ENCODE measurements around the gene CHAF1A.

The CHAF1A gene, protein sequence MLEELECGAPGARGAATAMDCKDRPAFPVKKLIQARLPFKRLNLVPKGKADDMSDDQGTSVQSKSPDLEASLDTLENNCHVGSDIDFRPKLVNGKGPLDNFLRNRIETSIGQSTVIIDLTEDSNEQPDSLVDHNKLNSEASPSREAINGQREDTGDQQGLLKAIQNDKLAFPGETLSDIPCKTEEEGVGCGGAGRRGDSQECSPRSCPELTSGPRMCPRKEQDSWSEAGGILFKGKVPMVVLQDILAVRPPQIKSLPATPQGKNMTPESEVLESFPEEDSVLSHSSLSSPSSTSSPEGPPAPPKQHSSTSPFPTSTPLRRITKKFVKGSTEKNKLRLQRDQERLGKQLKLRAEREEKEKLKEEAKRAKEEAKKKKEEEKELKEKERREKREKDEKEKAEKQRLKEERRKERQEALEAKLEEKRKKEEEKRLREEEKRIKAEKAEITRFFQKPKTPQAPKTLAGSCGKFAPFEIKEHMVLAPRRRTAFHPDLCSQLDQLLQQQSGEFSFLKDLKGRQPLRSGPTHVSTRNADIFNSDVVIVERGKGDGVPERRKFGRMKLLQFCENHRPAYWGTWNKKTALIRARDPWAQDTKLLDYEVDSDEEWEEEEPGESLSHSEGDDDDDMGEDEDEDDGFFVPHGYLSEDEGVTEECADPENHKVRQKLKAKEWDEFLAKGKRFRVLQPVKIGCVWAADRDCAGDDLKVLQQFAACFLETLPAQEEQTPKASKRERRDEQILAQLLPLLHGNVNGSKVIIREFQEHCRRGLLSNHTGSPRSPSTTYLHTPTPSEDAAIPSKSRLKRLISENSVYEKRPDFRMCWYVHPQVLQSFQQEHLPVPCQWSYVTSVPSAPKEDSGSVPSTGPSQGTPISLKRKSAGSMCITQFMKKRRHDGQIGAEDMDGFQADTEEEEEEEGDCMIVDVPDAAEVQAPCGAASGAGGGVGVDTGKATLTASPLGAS

DNA sequence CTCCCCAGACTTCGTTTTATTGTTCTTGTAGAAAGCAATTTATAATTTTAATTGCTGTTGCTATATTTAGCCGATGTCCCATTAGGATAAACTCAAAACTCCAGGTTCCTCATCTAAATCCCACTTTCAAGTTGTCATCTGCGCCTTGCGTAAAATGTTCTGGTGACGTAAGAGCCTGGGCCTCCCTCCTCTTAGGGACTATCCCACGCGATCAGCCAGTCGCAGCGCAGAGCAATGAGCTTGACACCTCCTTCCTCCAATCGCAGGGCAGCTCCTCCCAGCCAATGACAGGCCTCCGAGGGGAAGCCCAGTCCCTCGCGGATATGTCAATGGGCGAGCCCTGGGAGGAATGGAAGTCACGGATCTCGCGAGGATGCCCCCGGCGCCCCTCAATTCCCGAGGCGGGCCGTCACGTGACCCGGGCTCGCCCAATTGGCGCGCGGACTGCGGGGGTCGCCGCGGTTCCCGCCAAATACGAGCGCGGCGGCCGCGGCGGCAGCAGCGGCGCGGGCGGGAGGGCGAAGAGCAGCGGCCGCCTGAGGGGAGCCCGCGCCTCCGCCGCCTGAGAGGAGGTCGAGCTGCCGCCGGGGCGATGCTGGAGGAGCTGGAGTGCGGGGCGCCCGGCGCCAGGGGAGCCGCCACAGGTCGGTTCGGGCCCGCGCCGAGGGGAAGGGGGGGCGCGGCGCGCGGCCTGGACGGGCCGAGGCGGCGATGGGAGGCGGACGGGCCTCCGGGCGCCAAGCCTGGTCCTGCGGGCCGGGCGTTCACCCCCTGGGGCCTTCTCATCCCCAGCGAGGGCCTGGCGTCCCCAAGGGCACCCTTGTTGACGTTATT is at the start of gene CHAF1A:
Gene CHAF1A (plus strand): TSS at position 470 of the 834 bp plus-strand sequence. CDS start 123 bp downstream, at position 593.
- peak within 1 kb of the TSS; percentile 83 for H3K27ac ChIP-seq
- TF ChIP-seq, protein P1, sequence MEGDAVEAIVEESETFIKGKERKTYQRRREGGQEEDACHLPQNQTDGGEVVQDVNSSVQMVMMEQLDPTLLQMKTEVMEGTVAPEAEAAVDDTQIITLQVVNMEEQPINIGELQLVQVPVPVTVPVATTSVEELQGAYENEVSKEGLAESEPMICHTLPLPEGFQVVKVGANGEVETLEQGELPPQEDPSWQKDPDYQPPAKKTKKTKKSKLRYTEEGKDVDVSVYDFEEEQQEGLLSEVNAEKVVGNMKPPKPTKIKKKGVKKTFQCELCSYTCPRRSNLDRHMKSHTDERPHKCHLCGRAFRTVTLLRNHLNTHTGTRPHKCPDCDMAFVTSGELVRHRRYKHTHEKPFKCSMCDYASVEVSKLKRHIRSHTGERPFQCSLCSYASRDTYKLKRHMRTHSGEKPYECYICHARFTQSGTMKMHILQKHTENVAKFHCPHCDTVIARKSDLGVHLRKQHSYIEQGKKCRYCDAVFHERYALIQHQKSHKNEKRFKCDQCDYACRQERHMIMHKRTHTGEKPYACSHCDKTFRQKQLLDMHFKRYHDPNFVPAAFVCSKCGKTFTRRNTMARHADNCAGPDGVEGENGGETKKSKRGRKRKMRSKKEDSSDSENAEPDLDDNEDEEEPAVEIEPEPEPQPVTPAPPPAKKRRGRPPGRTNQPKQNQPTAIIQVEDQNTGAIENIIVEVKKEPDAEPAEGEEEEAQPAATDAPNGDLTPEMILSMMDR (IDR thresholded peaks at IDR 0.05), result no peak
- no peak for TF ChIP-seq ZFX (IDR thresholded peaks at IDR 0.05; ENCODE audit: borderline replicate concordance)

DNA sequence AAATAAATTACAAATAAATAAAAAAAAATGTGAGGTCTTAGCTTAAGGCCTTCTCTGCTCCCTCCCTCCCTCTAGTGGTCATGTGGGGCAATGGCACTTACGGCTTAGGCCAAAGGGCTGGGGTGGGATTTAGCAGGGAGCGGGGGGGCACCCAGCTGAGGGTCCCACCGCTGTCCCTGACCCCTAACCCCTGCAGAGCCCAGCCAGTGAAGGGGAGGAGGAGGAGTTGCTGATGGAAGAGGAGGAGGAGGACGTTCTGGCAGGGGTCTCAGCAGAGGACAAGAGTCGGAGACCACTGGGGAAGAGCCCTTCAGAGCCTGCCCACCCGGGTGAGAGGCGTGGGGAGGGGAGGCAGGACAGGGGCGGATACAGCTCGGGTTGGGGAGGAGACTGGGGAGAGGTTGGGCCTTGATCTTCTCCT is 49.7 kb upstream of the CHAF1A start:
- no peak for TF ChIP-seq ZFX (IDR thresholded peaks at IDR 0.05; ENCODE audit: borderline replicate concordance)
- TF ChIP-seq, protein P1 (IDR thresholded peaks at IDR 0.05), result peak; percentile 89
- H3K27ac ChIP-seq, result no peak overlapping the region

DNA sequence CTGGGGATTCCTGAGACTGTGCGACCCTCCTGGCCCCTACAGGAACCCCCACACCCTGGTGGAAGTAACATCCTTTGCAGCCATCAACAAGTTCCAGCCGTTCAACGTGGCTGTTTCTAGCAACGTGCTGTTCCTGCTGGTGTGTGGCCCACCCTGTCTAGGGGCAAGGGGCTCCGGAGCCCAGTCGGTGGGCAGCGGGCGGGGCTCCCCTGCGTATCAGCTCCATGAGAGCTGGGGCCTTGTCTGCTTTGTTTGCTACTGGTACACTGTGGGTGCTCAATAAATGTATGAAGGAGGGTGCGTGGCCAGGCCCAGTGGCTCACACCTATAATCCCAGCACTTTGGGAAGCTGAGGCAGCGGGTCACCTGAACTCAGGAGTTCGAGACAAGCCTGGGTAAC is 48.2 kb upstream of the CHAF1A start:
- TF ChIP-seq, protein P1 (IDR thresholded peaks at IDR 0.05), result no peak
- TF ChIP-seq ZFX (IDR thresholded peaks at IDR 0.05; ENCODE audit: borderline replicate concordance), result no peak
- H3K27ac ChIP-seq, result no peak overlapping the region

DNA sequence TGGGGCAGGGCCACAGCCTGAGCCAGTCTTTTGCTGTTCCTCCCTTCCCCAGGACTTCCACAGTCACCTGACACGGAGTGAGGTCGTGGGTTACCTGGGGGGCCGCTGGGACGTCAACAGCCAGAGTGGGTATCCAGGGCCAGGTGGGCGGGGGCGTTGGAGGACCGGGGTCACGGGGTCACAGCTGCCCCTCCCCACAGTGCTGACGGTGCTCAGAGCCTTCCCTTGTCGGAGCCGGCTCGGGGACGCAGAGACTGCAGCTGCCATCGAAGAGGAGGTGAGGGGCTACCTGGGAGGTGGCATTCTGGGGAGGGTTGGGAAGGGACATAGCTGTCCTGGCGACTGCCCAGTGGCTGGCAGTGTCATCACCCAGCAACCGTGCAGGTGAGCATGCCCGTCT is 47.5 kb upstream of the CHAF1A start:
- TF ChIP-seq, protein P1 (IDR thresholded peaks at IDR 0.05), result no peak
- no peak for TF ChIP-seq ZFX (IDR thresholded peaks at IDR 0.05; ENCODE audit: borderline replicate concordance)
- no peak overlapping the region for H3K27ac ChIP-seq

DNA sequence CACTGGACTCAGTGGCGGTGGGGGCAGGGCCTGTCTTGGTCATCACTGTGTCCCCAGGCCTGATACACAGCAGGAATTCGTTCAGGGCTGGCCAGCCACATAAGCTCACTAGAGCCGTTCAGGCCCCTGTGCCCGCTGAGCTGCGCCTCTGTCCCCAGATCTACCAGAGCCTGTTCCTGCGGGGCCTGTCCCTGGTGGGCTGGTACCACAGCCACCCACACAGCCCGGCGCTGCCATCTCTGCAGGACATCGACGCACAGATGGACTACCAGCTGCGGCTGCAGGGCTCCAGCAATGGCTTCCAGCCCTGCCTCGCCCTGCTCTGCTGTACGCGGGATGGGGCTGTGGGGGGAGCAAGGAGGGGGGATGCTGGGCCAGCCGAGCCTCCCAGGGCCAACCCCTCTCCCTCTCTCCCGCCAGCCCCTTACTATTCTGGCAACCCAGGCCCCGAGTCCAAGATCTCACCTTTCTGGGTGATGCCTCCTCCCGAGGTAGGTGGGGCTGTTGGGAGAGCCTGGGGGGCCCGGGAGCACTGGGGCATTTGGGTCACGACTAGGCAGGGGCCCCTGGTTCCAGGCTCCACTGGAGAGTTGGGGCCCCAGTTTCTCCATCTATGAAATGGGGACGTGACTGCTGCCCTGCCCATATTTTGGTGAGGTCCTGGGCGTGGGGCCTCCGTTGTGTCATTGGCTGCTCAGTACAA is 45.2 kb upstream of the CHAF1A start:
- H3K27ac ChIP-seq, result no peak overlapping the region
- TF ChIP-seq ZFX (IDR thresholded peaks at IDR 0.05; ENCODE audit: borderline replicate concordance), result no peak
- TF ChIP-seq, protein P1 (IDR thresholded peaks at IDR 0.05), result no peak

DNA sequence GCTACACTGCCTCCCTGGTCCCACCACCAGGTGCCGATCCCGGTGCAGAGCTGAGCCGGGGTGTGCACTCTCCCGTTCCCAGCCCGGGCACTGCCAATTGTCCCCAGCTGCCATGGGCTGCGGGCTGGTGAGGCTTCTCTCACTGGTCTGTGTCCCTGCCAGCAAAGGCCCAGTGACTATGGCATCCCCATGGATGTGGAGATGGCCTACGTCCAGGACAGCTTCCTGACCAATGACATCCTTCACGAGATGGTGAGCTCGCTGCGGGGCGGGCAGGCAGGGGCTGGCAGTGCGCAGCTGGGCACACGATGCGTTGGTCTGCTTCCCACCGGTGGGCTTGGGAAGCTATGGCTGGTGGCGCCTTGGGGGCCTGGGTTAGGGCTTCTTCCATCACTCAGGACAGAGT is 44.5 kb upstream of the CHAF1A start:
- TF ChIP-seq, protein P1 (IDR thresholded peaks at IDR 0.05), result no peak
- no peak for TF ChIP-seq ZFX (IDR thresholded peaks at IDR 0.05; ENCODE audit: borderline replicate concordance)
- H3K27ac ChIP-seq, result no peak overlapping the region

All from 22Rv1 (cell line).